Activated T-cell treated with anti-CD3 and anti-CD28 coated beads for 24 hours (primary cell): Measurements from ENCODE around the gene HADHA.

Source experiments
- DNase-seq: peaks from one replicate; pipeline ENCODE4 v3.0.0-alpha.2; 2020; ENCODE audit warnings: low read depth

The HADHA gene

GRCh38 chr2:26191316-26192159 lies 52.9 kb downstream of the HADHA start:
- DNase-seq: no peak

GRCh38 chr2:26190369-26190768 lies 54.1 kb downstream of the HADHA start:
- no peak for DNase-seq

GRCh38 chr2:26189751-26190150 lies 54.7 kb downstream of the HADHA start:
- no peak for DNase-seq

- no peak for DNase-seq
Observed at GRCh38 chr2:26189123-26189522, 55.3 kb downstream of the HADHA start.

- DNase-seq: no peak
Observed at GRCh38 chr2:26187537-26188104, 56.8 kb downstream of the HADHA start.

GRCh38 chr2:26187114-26187513 lies 57.3 kb downstream of the HADHA start:
- DNase-seq: no peak

GRCh38 chr2:26185954-26186770 lies 58.3 kb downstream of the HADHA start:
- no peak for DNase-seq

GRCh38 chr2:26185304-26185928 lies 59.0 kb downstream of the HADHA start:
- DNase-seq: no peak

GRCh38 chr2:26184555-26185303 lies 59.7 kb downstream of the HADHA start:
- DNase-seq: peak; percentile 67

GRCh38 chr2:26184121-26184520 lies 60.3 kb downstream of the HADHA start:
- no peak for DNase-seq

GRCh38 chr2:26182887-26183630 lies 61.4 kb downstream of the HADHA start:
- no peak for DNase-seq

- DNase-seq: no peak
Observed at GRCh38 chr2:26182441-26182840, 62.0 kb downstream of the HADHA start.

- no peak for DNase-seq
Observed at GRCh38 chr2:26179446-26179913, 65.0 kb downstream of the HADHA start.

- DNase-seq: no peak
Observed at GRCh38 chr2:26178746-26179436, 65.5 kb downstream of the HADHA start.

- no peak for DNase-seq
Observed at GRCh38 chr2:26178246-26178645, 66.2 kb downstream of the HADHA start.

- no peak for DNase-seq
Observed at GRCh38 chr2:26177122-26177521, 67.3 kb downstream of the HADHA start.

- no peak for DNase-seq
Observed at GRCh38 chr2:26176279-26176615, 68.2 kb downstream of the HADHA start.

- no peak for DNase-seq
Observed at GRCh38 chr2:26175466-26176278, 68.8 kb downstream of the HADHA start.

- no peak for DNase-seq
Observed at GRCh38 chr2:26174691-26175465, 69.6 kb downstream of the HADHA start.
